Measurements from ENCODE around the gene SORBS2.

GRCh38 chr4:185810746-185811508 is 1.1 kb downstream of the SORBS2 start:
- TF ChIP-seq CTCF (IDR thresholded peaks at IDR 0.05) (no peak), POLR2A (IDR thresholded peaks at IDR 0.05) (no peak)
